B cell (primary cell): ENCODE data around the gene CAMK2A. TPM values are rescaled to one million over a fixed set of nuclear protein-coding genes. Genes with fewer than 3 reads are reported as not detected.

ENCODE experiments used
- ATAC-seq: fragments of 200-7000 bp; cut with Tn5 transposase; one replicate; pipeline ENCODE4 v1.10.0; 2021; ENCODE audit warnings: low read depth, mild to moderate bottlenecking, moderate number of reproducible peaks, moderate library complexity
- CTCF ChIA-PET: fragments of 350-600 bp; sonication (Branson Sonifier 250); formaldehyde crosslinking; loops from one replicate; lab custom pipeline; 2021; ENCODE audit warnings: antibody characterized with exemption, inconsistent platforms; lab: Charles Lee
- POLR2A ChIA-PET: fragments of 350-600 bp; sonication (Branson Sonifier 250); formaldehyde crosslinking; loops from one replicate; lab custom pipeline; 2021; ENCODE audit warnings: antibody characterized with exemption; lab: Charles Lee
- DNase-seq: peaks from one replicate; pipeline ENCODE4 v3.0.0; 2013
- H2AFZ ChIP-seq: 2 replicates; pipeline ENCODE4 v1.6.1; 2012; ENCODE audit warnings: mild to moderate bottlenecking, low read depth, low read length; ENCODE audit not compliant: insufficient read depth, poor library complexity, severe bottlenecking
- H3K27ac ChIP-seq, 2 donors: 1 replicate in 1 of 2; 2 replicates in 1 of 2; pipeline ENCODE4 v1.5.1; 2012 to 2013; ENCODE audit warnings: low read length in 2 of 2, mild to moderate bottlenecking in 2 of 2, moderate library complexity in 1 of 2
- H3K27me3 ChIP-seq, 4 experiments: fragments of 200-600 bp in 1 of 4; sonication (generic) in 1 of 4; replicated peaks in 1 of 4; 1 replicate in 2 of 4; 2 replicates in 2 of 4; pipeline versions ENCODE4 v1.6.1 to v1.7.0; 2013 to 2016; ENCODE audit warnings: low read length in 3 of 4, mild to moderate bottlenecking in 2 of 4, mixed read lengths in 1 of 4, moderate library complexity in 1 of 4; ENCODE audit not compliant: insufficient read depth in 4 of 4, control insufficient read depth in 3 of 4; ENCODE audit errors: control extremely low read depth in 1 of 4
- H3K36me3 ChIP-seq, 2 experiments: replicated peaks in 1 of 2; 1 replicate in 1 of 2; 2 replicates in 1 of 2; pipeline versions ENCODE4 v1.6.1 to v1.7.1; 2013; ENCODE audit warnings: low read length in 1 of 2; ENCODE audit not compliant: insufficient read depth in 2 of 2, control insufficient read depth in 1 of 2; ENCODE audit errors: control extremely low read depth in 1 of 2, extremely low read depth in 1 of 2
- H3K4me1 ChIP-seq, 2 donors: fragments of 200-600 bp in 1 of 2; sonication (generic) in 1 of 2; 1 replicate in 1 of 2; 2 replicates in 1 of 2; pipeline versions ENCODE4 v1.5.1 to v1.6.1; 2013 to 2017; ENCODE audit warnings: low read length in 2 of 2; ENCODE audit not compliant: control insufficient read depth in 2 of 2, insufficient read depth in 2 of 2
- H3K4me2 ChIP-seq: replicated peaks from 2 replicates; pipeline ENCODE3; 2012; ENCODE audit warnings: mild to moderate bottlenecking, low read depth, low read length; ENCODE audit not compliant: poor library complexity, severe bottlenecking
- H3K4me3 ChIP-seq, 5 experiments: fragments of 200-600 bp in 1 of 5; sonication (generic) in 1 of 5; 1 replicate in 3 of 5; 2 replicates in 2 of 5; pipeline versions ENCODE4 v1.5.1 to v1.7.0; 2011 to 2016; ENCODE audit warnings: low read length in 4 of 5, mild to moderate bottlenecking in 4 of 5, low read depth in 2 of 5, control low read depth in 1 of 5, moderate library complexity in 1 of 5; ENCODE audit not compliant: insufficient read depth in 1 of 5; ENCODE audit errors: control extremely low read depth in 1 of 5, extremely low read depth in 1 of 5
- H3K79me2 ChIP-seq: fragments of 200-600 bp; sonication (generic); one replicate; pipeline ENCODE4 v1.6.0; 2016; ENCODE audit warnings: low read length; ENCODE audit not compliant: control insufficient read depth, insufficient read depth
- H3K9ac ChIP-seq: fragments of 200-600 bp; sonication (generic); 2 replicates; pipeline ENCODE4 v1.6.1; 2017; ENCODE audit warnings: mild to moderate bottlenecking, low read length, moderate library complexity
- H3K9me3 ChIP-seq, 3 donors: one replicate each; pipeline versions ENCODE4 v1.6.1 to v1.7.1; 2013; ENCODE audit warnings: low read length in 2 of 3; ENCODE audit not compliant: control insufficient read depth in 2 of 3, insufficient read depth in 1 of 3; ENCODE audit errors: control extremely low read depth in 1 of 3
- H4K20me1 ChIP-seq: 2 replicates; pipeline ENCODE4 v1.6.0; 2012; ENCODE audit warnings: mild to moderate bottlenecking, low read length; ENCODE audit not compliant: insufficient read depth, control insufficient read depth, poor library complexity, severe bottlenecking
- H3K27ac Mint-ChIP-seq: one replicate; pipeline ENCODE4 v1.8.0; 2021; ENCODE audit warnings: mixed read lengths
- H3K27me3 Mint-ChIP-seq: one replicate; pipeline ENCODE4 v1.8.0; 2021; ENCODE audit warnings: mixed read lengths
- H3K4me1 Mint-ChIP-seq: one replicate; pipeline ENCODE4 v1.8.0; 2021; ENCODE audit warnings: mixed read lengths
- H3K4me3 Mint-ChIP-seq: one replicate; pipeline ENCODE4 v1.8.0; 2021; ENCODE audit warnings: mixed read lengths
- H3K9me3 Mint-ChIP-seq: one replicate; pipeline ENCODE4 v1.8.0; 2022; ENCODE audit warnings: mixed read lengths; ENCODE audit not compliant: insufficient read depth
- EZH2 ChIP-seq: IDR thresholded peaks from 2 replicates; pipeline ENCODE4 v1.6.1; 2012; ENCODE audit warnings: borderline replicate concordance, low read depth, mild to moderate bottlenecking, moderate library complexity, low read length; ENCODE audit not compliant: insufficient read depth, poor library complexity, severe bottlenecking
- WGBS: methylation state at CpG from one replicate; pipeline ENCODE4 v1.1.5; 2013; ENCODE audit warnings: missing lambda C conversion rate; ENCODE audit not compliant: insufficient coverage; 5-methylcytosine and 5-hydroxymethylcytosine counted together
- intact Hi-C: fragments of 100-400 bp; cut with micrococcal nuclease; formaldehyde crosslinking; loops from one replicate; pipeline ENCODE4 v1.10.0; 2022
- polyA plus RNA-seq: library from polyadenylated mRNA; depleted of rRNA; stranded (reverse); fragments of >200 nt; gene quantifications from 2 replicates; pipeline ENCODE4 v1.2.3, GENCODE V29; 2012
- total RNA-seq, 2 donors: library from RNA; stranded (reverse); fragments of 120-200 nt in 1 of 2; gene quantifications; 1 replicate in 1 of 2; 2 replicates in 1 of 2; pipeline versions ENCODE4 v1.2.3 to v1.2.4, GENCODE V29; 2013 to 2022
- TF ChIP-seq, protein P1 (sequence below): fragments of 200-600 bp; IDR thresholded peaks from one replicate; pipeline ENCODE4 v1.8.0; 2022; ENCODE audit warnings: antibody characterized with exemption, mild to moderate bottlenecking

The CAMK2A gene
- total and polyA plus RNA-seq, 2 donors (not counting 1 experiment from before 2014, with no cell fraction given): not detected

DNA sequence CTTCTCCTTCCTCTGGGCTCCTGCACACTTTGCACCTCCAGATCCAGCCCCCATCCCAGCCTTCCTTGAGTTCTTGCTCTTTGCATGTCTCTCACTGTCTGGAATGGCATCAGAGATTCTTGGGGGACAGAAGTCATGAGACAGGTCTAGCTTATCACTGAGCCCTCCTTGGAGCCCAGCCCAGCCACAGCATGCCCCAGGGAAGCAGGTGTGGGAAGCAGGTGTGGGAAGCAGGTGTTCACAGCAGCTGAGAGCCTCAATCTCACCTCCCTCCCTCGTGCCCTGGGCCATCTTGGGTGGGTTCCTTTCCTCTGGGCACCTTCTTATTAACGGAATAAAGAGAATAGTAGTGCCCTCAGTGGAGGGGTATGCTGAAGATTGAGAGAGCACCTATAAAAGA lies 72.5 kb downstream of the CAMK2A start:
- peaks cover 2% of the 10 kb centered on the region for H3K4me1 Mint-ChIP-seq
- no CpG with 5 or more reads among the region's 2 CpGs for WGBS
- H3K4me3 ChIP-seq: no peak overlapping the region
- H3K4me1 ChIP-seq: peaks cover 0 to 3% of the 10 kb centered on the region in 2 donors
- no peak overlapping the region for H3K27ac Mint-ChIP-seq
- no peak overlapping the region for H2AFZ ChIP-seq
- no peak for DNase-seq
- peaks cover 0 to 4% (median 2%) of the 10 kb centered on the region in 4 experiments for H3K27me3 ChIP-seq
- intact Hi-C loops: loop anchor here (10.0 kb wide), 1 partner anchor 182 kb away; no protein-coding TSS in a partner anchor
- peaks cover 15% of the 10 kb centered on the region for H3K27me3 Mint-ChIP-seq
- no peaks in the 10 kb centered on the region for H4K20me1 ChIP-seq
- no peaks in the 10 kb centered on the region for H3K9me3 ChIP-seq
- no peak overlapping the region for H3K4me3 Mint-ChIP-seq
- no peaks in the 10 kb centered on the region for H3K9me3 Mint-ChIP-seq
- H3K9ac ChIP-seq: no peak overlapping the region
- no peak overlapping the region for H3K4me2 ChIP-seq
- H3K36me3 ChIP-seq: no peaks in the 10 kb centered on the region
- ChIA-PET CTCF (interaction anchor here (0.9 to 2.0 kb wide), 6 partner anchors 13 to 384 kb away, joined by 3 to 7 read pairs (median 4); no protein-coding TSS in a partner anchor), POLR2A (no interaction called here)
- no peaks in the 10 kb centered on the region for H3K79me2 ChIP-seq
- ATAC-seq: no peak
- H3K27ac ChIP-seq: no peak overlapping the region
- no peak for TF ChIP-seq EZH2

DNA sequence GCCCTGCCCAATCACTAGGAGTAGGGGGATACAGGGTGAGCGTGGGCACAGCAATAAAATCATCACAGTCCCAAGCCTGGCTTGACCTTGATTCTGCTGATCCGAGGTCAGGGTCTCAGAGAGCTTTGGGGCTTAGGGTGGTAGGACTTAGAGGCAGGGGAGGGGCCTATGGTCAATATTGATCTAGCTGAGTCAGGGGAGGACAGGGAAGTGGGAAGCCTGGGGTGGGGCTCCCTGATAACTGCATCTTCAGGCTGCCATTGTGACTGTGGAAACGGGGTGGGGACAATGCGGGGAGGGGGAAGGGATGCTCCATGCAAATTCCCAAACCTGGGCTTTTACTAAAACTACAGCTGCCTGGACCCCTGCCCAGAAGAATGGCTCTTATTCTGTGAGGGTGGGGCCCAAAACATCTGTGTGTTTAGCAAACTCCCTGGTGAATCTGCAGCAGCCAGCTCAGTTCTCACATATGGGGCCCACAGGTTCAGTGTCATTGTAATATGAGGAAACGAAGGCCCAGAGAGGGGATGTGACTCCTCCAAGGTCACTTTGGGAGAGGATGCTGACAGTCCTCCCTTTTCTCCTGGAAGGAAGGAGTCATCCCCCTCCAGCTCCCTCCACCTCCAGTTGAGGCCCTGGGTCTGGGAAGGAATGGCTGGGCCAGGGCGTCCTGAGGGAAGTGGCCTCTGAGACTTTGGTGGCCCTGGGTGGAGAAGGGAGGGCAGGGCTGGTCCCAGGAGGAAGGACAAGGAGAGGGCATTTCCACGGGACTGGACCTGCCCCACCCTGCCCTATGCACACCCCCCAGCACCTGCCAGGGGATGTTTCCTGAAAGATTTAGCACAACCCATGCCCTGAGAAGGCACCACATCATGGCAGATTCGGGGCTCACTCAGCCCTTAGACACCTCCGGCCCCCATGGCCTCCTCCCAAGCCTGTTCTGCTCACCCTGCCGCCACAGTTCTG lies 73.3 kb downstream of the CAMK2A start:
- ChIA-PET POLR2A (no interaction called here), CTCF (interaction anchor here (0.9 to 2.7 kb wide), 5 partner anchors 12 to 382 kb away, joined by 3 to 10 read pairs (median 4); no protein-coding TSS in a partner anchor)
- no peak for ATAC-seq

More for the DNA sequence above, 73.3 kb downstream of the CAMK2A start:
- peaks cover 15% of the 10 kb centered on the region for H3K27me3 Mint-ChIP-seq
- H4K20me1 ChIP-seq: no peaks in the 10 kb centered on the region
- H3K9me3 Mint-ChIP-seq: no peaks in the 10 kb centered on the region
- H3K4me1 ChIP-seq: peaks cover 0 to 3% of the 10 kb centered on the region in 2 donors
- no peak overlapping the region for H3K4me3 ChIP-seq
- no peak overlapping the region for H3K27ac Mint-ChIP-seq
- no peak overlapping the region for H3K4me2 ChIP-seq
- no peaks in the 10 kb centered on the region for H3K79me2 ChIP-seq
- no peak for TF ChIP-seq EZH2
- TF ChIP-seq, protein P1, sequence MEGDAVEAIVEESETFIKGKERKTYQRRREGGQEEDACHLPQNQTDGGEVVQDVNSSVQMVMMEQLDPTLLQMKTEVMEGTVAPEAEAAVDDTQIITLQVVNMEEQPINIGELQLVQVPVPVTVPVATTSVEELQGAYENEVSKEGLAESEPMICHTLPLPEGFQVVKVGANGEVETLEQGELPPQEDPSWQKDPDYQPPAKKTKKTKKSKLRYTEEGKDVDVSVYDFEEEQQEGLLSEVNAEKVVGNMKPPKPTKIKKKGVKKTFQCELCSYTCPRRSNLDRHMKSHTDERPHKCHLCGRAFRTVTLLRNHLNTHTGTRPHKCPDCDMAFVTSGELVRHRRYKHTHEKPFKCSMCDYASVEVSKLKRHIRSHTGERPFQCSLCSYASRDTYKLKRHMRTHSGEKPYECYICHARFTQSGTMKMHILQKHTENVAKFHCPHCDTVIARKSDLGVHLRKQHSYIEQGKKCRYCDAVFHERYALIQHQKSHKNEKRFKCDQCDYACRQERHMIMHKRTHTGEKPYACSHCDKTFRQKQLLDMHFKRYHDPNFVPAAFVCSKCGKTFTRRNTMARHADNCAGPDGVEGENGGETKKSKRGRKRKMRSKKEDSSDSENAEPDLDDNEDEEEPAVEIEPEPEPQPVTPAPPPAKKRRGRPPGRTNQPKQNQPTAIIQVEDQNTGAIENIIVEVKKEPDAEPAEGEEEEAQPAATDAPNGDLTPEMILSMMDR: no peak
- no peak for DNase-seq
- H3K9me3 ChIP-seq: no peaks in the 10 kb centered on the region
- H3K27me3 ChIP-seq: peaks cover 0 to 4% (median 2%) of the 10 kb centered on the region in 4 experiments
- H2AFZ ChIP-seq: no peak overlapping the region
- no peak overlapping the region for H3K4me3 Mint-ChIP-seq
- WGBS: 75% methylated on average over 6 of the region's 10 CpGs
- peaks cover 2% of the 10 kb centered on the region for H3K4me1 Mint-ChIP-seq
- H3K27ac ChIP-seq: no peak overlapping the region
- intact Hi-C loops: loop anchor here (10.0 kb wide), 1 partner anchor 181 kb away; no protein-coding TSS in a partner anchor
- no peak overlapping the region for H3K9ac ChIP-seq
- H3K36me3 ChIP-seq: no peaks in the 10 kb centered on the region
